ENCODE results near the gene PSMG1. TPM values are rescaled to one million over a fixed set of nuclear protein-coding genes. Genes with fewer than 3 reads are reported as not detected.

The PSMG1 gene
- total and polyA plus RNA-seq, 2 of the 8 experiments (the other 6 are each of a cell fraction or from before 2014, with no cell fraction given), result 50.7 to 93.7 TPM

DNA sequence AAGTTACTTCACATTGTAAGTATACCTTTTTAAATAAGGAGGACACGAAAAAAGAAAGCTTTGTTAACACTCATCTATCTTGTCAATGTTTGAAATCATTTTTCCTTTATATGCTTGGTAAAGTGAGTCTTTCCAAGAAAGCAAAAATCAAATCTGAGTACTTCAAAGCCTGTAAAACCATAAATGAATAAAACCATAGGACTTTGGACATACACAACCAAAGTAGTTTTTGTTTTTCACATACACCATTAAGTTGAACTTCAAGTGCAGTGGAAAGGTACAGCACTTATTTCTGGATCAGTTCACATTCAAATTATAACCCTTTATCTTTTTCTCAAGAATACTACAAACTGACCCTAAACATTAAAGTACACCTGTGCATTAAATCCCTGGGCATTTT is 10.1 kb upstream of the PSMG1 start:
- Histone ChIP-seq H3K23me2 (ENCODE audit: low read depth, low read length) (no peaks in the 10 kb centered on the region; the same call in 1 of the 2 replicates), H3K79me1 (ENCODE audit: low read depth, low read length) (no peaks in the 10 kb centered on the region), H2BK15ac (ENCODE audit: low read length) (no peak overlapping the region), H3K23ac (ENCODE audit: insufficient read length) (no peak overlapping the region), H3K27me3 (replicated peaks in 1 of 4; ENCODE audit: control insufficient read depth in 3 of 4, extremely low read depth in 1 of 4, insufficient read depth in 3 of 4, low read length in 3 of 4) (no peaks in the 10 kb centered on the region), H3K4ac (replicated peaks; ENCODE audit: insufficient read length, low read depth, low read length) (no peak overlapping the region), H4K91ac (replicated peaks; ENCODE audit: insufficient read length, low read length) (no peak overlapping the region), H2BK120ac (replicated peaks; ENCODE audit: low read depth, low read length) (no peak overlapping the region), H2BK20ac (ENCODE audit: low read length) (no peak overlapping the region), H3K9me3 (ENCODE audit: insufficient read depth in 2 of 2, low read depth in 1 of 2, low read length in 1 of 2) (no peaks in the 10 kb centered on the region), H4K5ac (ENCODE audit: insufficient read length, low read depth, low read length) (no peak overlapping the region), H3K9ac (replicated peaks in 1 of 4; ENCODE audit: extremely low read depth in 1 of 4, low read depth in 3 of 4, low read length in 3 of 4) (no peak overlapping the region), H2BK12ac (ENCODE audit: low read depth, low read length) (no peak overlapping the region), H3K36me3 (ENCODE audit: control insufficient read depth in 2 of 4, insufficient read depth in 4 of 4, low read length in 3 of 4) (peaks cover 6 to 40% (median 17%) of the 10 kb centered on the region in 4 experiments; a peak in 6 of 8 replicates), H2BK5ac (ENCODE audit: low read depth, low read length) (no peak overlapping the region), H4K8ac (ENCODE audit: extremely low read depth, insufficient read depth, low read length) (no peak overlapping the region), H3K4me2 (ENCODE audit: insufficient read depth in 1 of 2, low read depth in 2 of 2, low read length in 2 of 2) (no peak overlapping the region), H2AK5ac (ENCODE audit: low read depth, low read length) (no peak overlapping the region), H2AFZ (ENCODE audit: low read length) (no peak overlapping the region), H3K14ac (ENCODE audit: insufficient read length) (no peak overlapping the region), H3K4me1 (replicated peaks in 1 of 4; ENCODE audit: control insufficient read depth in 3 of 4, insufficient read depth in 4 of 4, low read length in 3 of 4) (no peaks in the 10 kb centered on the region), H4K20me1 (replicated peaks in 1 of 2; ENCODE audit: control insufficient read depth in 1 of 2, insufficient read depth in 2 of 2, low read length in 2 of 2) (peaks cover 2 to 5% of the 10 kb centered on the region in 2 experiments), H3K79me2 (ENCODE audit: control insufficient read depth in 1 of 2, insufficient read depth in 2 of 2, low read length in 2 of 2) (no peaks in the 10 kb centered on the region), H3K27ac (ENCODE audit: low read depth, low read length) (no peak overlapping the region), H3K56ac (replicated peaks; ENCODE audit: insufficient read length, low read depth, low read length) (no peak overlapping the region), H3K4me3 (ENCODE audit: extremely low read depth in 1 of 4, insufficient read depth in 2 of 4, low read depth in 3 of 4, low read length in 4 of 4) (no peak overlapping the region), H3K18ac (ENCODE audit: extremely low read depth, low read length) (no peak overlapping the region)
- WGBS, 2 experiments (ENCODE audit: extremely low coverage in 1 of 2, insufficient coverage in 1 of 2, insufficient read length in 1 of 2, insufficient replicate concordance in 2 of 2, low coverage in 1 of 2, low lambda C conversion rate in 2 of 2, missing lambda C conversion rate in 1 of 2), result 80% methylated on average over 1 of the region's 1 CpG; no CpG with 5 or more reads in 1 of the 2 experiments
- DNase-seq (ENCODE audit: low read depth in 1 of 2, low spot score in 2 of 2) (no peak), FAIRE-seq (no peak)
- ChIA-PET POLR2A (ENCODE audit: partially characterized antibody) (interaction anchor here (0.6 kb wide), 1 partner anchor 26 kb away, joined by 3 read pairs; no protein-coding TSS in a partner anchor), CTCF (ENCODE audit: partially characterized antibody) (no interaction called here)
- TF ChIP-seq PHF8 (conservative IDR thresholded peaks at IDR 0.05; ENCODE audit: low read depth, low read length) (no peak), POLR2A (IDR thresholded peaks at IDR 0.05; ENCODE audit: control extremely low read depth in 1 of 2, low read depth in 2 of 2, low read length in 2 of 2) (no peak), EP300 (IDR thresholded peaks at IDR 0.05; ENCODE audit: borderline replicate concordance in 1 of 2, low read depth in 2 of 2, low read length in 2 of 2) (no peak), SAP30 (IDR thresholded peaks at IDR 0.05; ENCODE audit: insufficient read depth, insufficient replicate concordance, low read length) (no peak), NANOG (IDR thresholded peaks at IDR 0.05; ENCODE audit: insufficient read depth, low read depth, low read length, poor library complexity, severe bottlenecking) (no peak), SRF (IDR thresholded peaks at IDR 0.05; ENCODE audit: low read depth, low read length) (no peak), SP2 (IDR thresholded peaks at IDR 0.05; ENCODE audit: low read length) (no peak), KDM4A (IDR thresholded peaks at IDR 0.05; ENCODE audit: low read depth, low read length, severe bottlenecking) (no peak), BRCA1 (IDR thresholded peaks at IDR 0.05; ENCODE audit: low read depth, low read length) (no peak), SP4 (IDR thresholded peaks at IDR 0.05; ENCODE audit: low read length) (no peak), TAF7 (optimal IDR thresholded peaks at IDR 0.05; ENCODE audit: borderline replicate concordance, low read depth, low read length) (no peak), RBBP5 (IDR thresholded peaks at IDR 0.05; ENCODE audit: borderline replicate concordance, low read depth, low read length) (no peak), SP1 (IDR thresholded peaks at IDR 0.05; ENCODE audit: low read depth, low read length) (no peak)
- TF ChIP-seq, protein P1, sequence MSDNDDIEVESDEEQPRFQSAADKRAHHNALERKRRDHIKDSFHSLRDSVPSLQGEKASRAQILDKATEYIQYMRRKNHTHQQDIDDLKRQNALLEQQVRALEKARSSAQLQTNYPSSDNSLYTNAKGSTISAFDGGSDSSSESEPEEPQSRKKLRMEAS (IDR thresholded peaks at IDR 0.05), result no peak

All from H1 (cell line).